NB4 (cell line): ENCODE data around the gene CISD1.

Experiments used
- DNase-seq: peaks from one replicate; pipeline ENCODE4 v3.0.0; 2010; ENCODE audit warnings: low read depth
- H3K4me3 ChIP-seq: one replicate; pipeline ENCODE4 v1.5.1; 2011; ENCODE audit warnings: mild to moderate bottlenecking, low read depth, low read length, moderate library complexity
- CTCF ChIP-seq: IDR thresholded peaks from one replicate; pipeline ENCODE4 v1.5.1; 2012; ENCODE audit warnings: low read depth, low read length
- MAX ChIP-seq: IDR thresholded peaks from 2 replicates; pipeline ENCODE4 v1.6.1; 2011; ENCODE audit warnings: low read depth, low read length
- MYC ChIP-seq: IDR thresholded peaks from 2 replicates; pipeline ENCODE4 v1.6.1; 2011; ENCODE audit warnings: low read depth, low read length
- POLR2A ChIP-seq: IDR thresholded peaks from 2 replicates; pipeline ENCODE4 v1.6.1; 2011; ENCODE audit warnings: mild to moderate bottlenecking; ENCODE audit not compliant: insufficient read length; ENCODE audit errors: extremely low read depth

CISD1 gene

GRCh38 chr10:58328233-58328632, 59.3 kb downstream of the CISD1 start:
- no peak overlapping the region for H3K4me3 ChIP-seq
- TF ChIP-seq MAX: no peak
- TF ChIP-seq POLR2A: no peak
- no peak for TF ChIP-seq CTCF
- no peak for TF ChIP-seq MYC
- no peak for DNase-seq

GRCh38 chr10:58330431-58330830, 61.5 kb downstream of the CISD1 start:
- no peak for TF ChIP-seq MAX
- TF ChIP-seq POLR2A: no peak
- TF ChIP-seq CTCF: no peak
- TF ChIP-seq MYC: no peak
- H3K4me3 ChIP-seq: no peak overlapping the region
- DNase-seq: no peak

- DNase-seq: no peak
- TF ChIP-seq CTCF (no peak), MYC (no peak), MAX (no peak), POLR2A (no peak)
- no peak overlapping the region for H3K4me3 ChIP-seq
These were observed 62.7 kb downstream of the CISD1 start for GRCh38 chr10:58331646-58332045.

- peak; percentile 86 for DNase-seq
- peak; percentile 89 for TF ChIP-seq POLR2A
- no peak for TF ChIP-seq MAX
- TF ChIP-seq MYC: no peak
- TF ChIP-seq CTCF: no peak
These were observed 65.9 kb downstream of the CISD1 start, which contains the start of gene UBE2D1 for GRCh38 chr10:58334817-58335305. UBE2D1 (plus strand) TSS chr10:58335006; CDS start chr10:58335202, 196 bp downstream.

GRCh38 chr10:58335306-58336005, 66.5 kb downstream of the CISD1 start:
- DNase-seq: peak; percentile 46
- TF ChIP-seq CTCF (no peak), MAX (no peak), MYC (no peak)
- H3K4me3 ChIP-seq: peak overlapping the region; percentile 78

More at GRCh38 chr10:58334817-58335305, 65.9 kb downstream of the CISD1 start, which contains the start of gene UBE2D1:
- peak within 1 kb of the TSS; percentile 78 for H3K4me3 ChIP-seq
